ENCODE measurements around the gene TMEM108.

DNA sequence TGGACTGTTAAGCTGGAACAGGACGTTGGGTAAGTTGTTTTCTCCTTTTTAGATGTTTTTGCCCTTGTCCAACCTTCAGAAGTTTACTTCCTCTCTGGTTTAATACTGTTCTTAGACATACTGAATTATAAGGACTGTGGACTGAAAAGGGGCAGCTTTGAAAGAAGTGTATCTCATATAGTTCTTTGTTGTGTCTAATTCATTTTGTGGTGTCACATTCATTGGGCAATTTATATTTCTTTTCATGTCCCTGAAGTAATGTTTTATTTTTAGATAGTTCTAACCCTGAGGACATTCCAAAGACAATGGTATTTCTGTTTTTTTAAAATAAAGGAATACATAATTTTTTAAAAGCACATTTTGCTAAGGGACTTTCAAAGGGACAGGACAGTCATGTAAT lies 45.2 kb downstream of the TMEM108 start:
- TF ChIP-seq, protein P1, sequence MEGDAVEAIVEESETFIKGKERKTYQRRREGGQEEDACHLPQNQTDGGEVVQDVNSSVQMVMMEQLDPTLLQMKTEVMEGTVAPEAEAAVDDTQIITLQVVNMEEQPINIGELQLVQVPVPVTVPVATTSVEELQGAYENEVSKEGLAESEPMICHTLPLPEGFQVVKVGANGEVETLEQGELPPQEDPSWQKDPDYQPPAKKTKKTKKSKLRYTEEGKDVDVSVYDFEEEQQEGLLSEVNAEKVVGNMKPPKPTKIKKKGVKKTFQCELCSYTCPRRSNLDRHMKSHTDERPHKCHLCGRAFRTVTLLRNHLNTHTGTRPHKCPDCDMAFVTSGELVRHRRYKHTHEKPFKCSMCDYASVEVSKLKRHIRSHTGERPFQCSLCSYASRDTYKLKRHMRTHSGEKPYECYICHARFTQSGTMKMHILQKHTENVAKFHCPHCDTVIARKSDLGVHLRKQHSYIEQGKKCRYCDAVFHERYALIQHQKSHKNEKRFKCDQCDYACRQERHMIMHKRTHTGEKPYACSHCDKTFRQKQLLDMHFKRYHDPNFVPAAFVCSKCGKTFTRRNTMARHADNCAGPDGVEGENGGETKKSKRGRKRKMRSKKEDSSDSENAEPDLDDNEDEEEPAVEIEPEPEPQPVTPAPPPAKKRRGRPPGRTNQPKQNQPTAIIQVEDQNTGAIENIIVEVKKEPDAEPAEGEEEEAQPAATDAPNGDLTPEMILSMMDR (conservative IDR thresholded peaks at IDR 0.05 in 1 of 2, IDR thresholded peaks at IDR 0.05 in 1 of 2; ENCODE audit: low read depth in 1 of 2, low read length in 2 of 2): no peak
- TF ChIP-seq EZH2 (IDR thresholded peaks at IDR 0.05; ENCODE audit: low read length, missing control alignments): no peak
